HCT116 (cell line): ENCODE results near the gene NCBP1. TPM values are rescaled to one million over a fixed set of nuclear protein-coding genes. Genes with fewer than 3 reads are reported as not detected.
A peak's percentile ranks its signal among the peaks of the same experiment; 100 is the strongest.

Source experiments
- ATAC-seq: fragments of 200-7000 bp; cut with Tn5 transposase; 2 replicates; pipeline ENCODE4 v1.9.1; 2020; ENCODE audit warnings: mild to moderate bottlenecking, moderate library complexity
- BruUV-seq: library from RNA; stranded (reverse); fragments of 400-500 nt; replicated peaks from 2 replicates; lab custom pipeline; 2021; lab: Mats Ljungman, UMichigan
- CTCF ChIA-PET: fragments of 300-600 bp; sonication (Branson Sonifier 250); formaldehyde crosslinking; loops from one replicate; lab custom pipeline; 2021; ENCODE audit warnings: antibody characterized with exemption; lab: Charles Lee
- POLR2A ChIA-PET: fragments of 300-600, 350-600 bp; sonication (Branson Sonifier 250); formaldehyde crosslinking; loops from one replicate; lab custom pipeline; 2021; ENCODE audit warnings: antibody characterized with exemption; lab: Charles Lee
- RAD21 ChIA-PET, 2 experiments: fragments of 300-600 bp; sonication (Branson Sonifier 250); formaldehyde crosslinking; loops; one replicate each; lab custom pipeline; 2023; ENCODE audit warnings: low total read pairs in 2 of 2; ENCODE audit not compliant: uncharacterized antibody in 2 of 2, unreplicated experiment in 2 of 2, low non-redundant PET in 1 of 2; lab: Charles Lee
- DNase-seq: peaks from one replicate; pipeline ENCODE4 v3.0.0-alpha.2; 2010; ENCODE audit warnings: low read depth, low spot score
- H2AFZ ChIP-seq: fragments of 200-600 bp; shearing (Covaris generic), sonication (generic); 2 replicates; pipeline ENCODE4 v1.6.1; 2017; ENCODE audit warnings: low read depth, mixed run types, mixed read lengths, antibody characterized with exemption, low read length; ENCODE audit not compliant: poor library complexity, severe bottlenecking
- H3K27ac ChIP-seq: 2 replicates; pipeline ENCODE4 v1.5.1; 2012; ENCODE audit warnings: low read depth, low read length
- H3K27me3 ChIP-seq: fragments of 200-600 bp; sonication (generic); 2 replicates; pipeline ENCODE4 v1.6.1; 2016; ENCODE audit warnings: mixed run types, low read length, mixed read lengths; ENCODE audit not compliant: insufficient read depth
- H3K36me3 ChIP-seq, 2 experiments: fragments of 200-500 bp in 1 of 2; fragments of 200-600 bp in 1 of 2; sonication (Bioruptor generic) in 1 of 2; sonication (generic) in 1 of 2; 2 replicates each; pipeline versions ENCODE4 v1.5.1 to v1.6.1; 2014 to 2016; ENCODE audit warnings: low read length in 2 of 2, inconsistent platforms in 1 of 2, mixed read lengths in 1 of 2, mixed run types in 1 of 2; ENCODE audit not compliant: insufficient read depth in 2 of 2, control insufficient read depth in 1 of 2
- H3K4me1 ChIP-seq, 2 experiments: fragments of 200-600 bp in 1 of 2; sonication (generic) in 1 of 2; 2 replicates each; pipeline versions ENCODE4 v1.5.1 to v1.6.1; 2012 to 2017; ENCODE audit warnings: low read length in 2 of 2, inconsistent platforms in 1 of 2, mild to moderate bottlenecking in 1 of 2, mixed read lengths in 1 of 2, mixed run types in 1 of 2, moderate library complexity in 1 of 2; ENCODE audit not compliant: insufficient read depth in 2 of 2, control insufficient read depth in 1 of 2
- H3K4me2 ChIP-seq: fragments of 200-600 bp; sonication (generic); 2 replicates; pipeline ENCODE4 v1.6.1; 2017; ENCODE audit warnings: mixed run types, low read length, mixed read lengths
- H3K4me3 ChIP-seq, 2 experiments: fragments of 200-600 bp in 1 of 2; sonication (generic) in 1 of 2; replicated peaks in 1 of 2; 2 replicates each; pipeline ENCODE4 v1.5.1; 2011 to 2016; ENCODE audit warnings: low read length in 2 of 2, control low read depth in 1 of 2, low read depth in 1 of 2, mild to moderate bottlenecking in 1 of 2, mixed read lengths in 1 of 2, mixed run types in 1 of 2
- H3K79me2 ChIP-seq: fragments of 200-600 bp; sonication (generic); 2 replicates; pipeline ENCODE4 v1.6.1; 2017; ENCODE audit warnings: mild to moderate bottlenecking, mixed run types, low read length, moderate library complexity, mixed read lengths; ENCODE audit not compliant: insufficient read depth
- H3K9ac ChIP-seq: fragments of 200-600 bp; sonication (generic); 2 replicates; pipeline ENCODE4 v1.6.1; 2016; ENCODE audit warnings: low read length, mixed read lengths
- H3K9me2 ChIP-seq: fragments of 200-600 bp; sonication (generic), shearing (Covaris generic); 2 replicates; pipeline ENCODE4 v1.6.1; 2017; ENCODE audit warnings: mixed run types, mild to moderate bottlenecking, moderate library complexity; ENCODE audit not compliant: insufficient read depth
- H3K9me3 ChIP-seq, 2 experiments: fragments of 200-500 bp in 1 of 2; fragments of 200-600 bp in 1 of 2; sonication (Bioruptor generic) in 1 of 2; sonication (generic) in 1 of 2; 2 replicates each; pipeline ENCODE4 v1.6.1; 2014 to 2017; ENCODE audit warnings: low read length in 2 of 2, mixed read lengths in 2 of 2, inconsistent platforms in 1 of 2, low read depth in 1 of 2, mild to moderate bottlenecking in 1 of 2, mixed run types in 1 of 2, moderate library complexity in 1 of 2; ENCODE audit not compliant: control insufficient read depth in 1 of 2, insufficient read depth in 1 of 2
- H4K20me1 ChIP-seq: fragments of 200-600 bp; sonication (generic), shearing (Covaris generic); 2 replicates; pipeline ENCODE4 v1.6.1; 2017; ENCODE audit warnings: mixed run types, mild to moderate bottlenecking, moderate library complexity; ENCODE audit not compliant: insufficient read depth
- ZFX ChIP-seq: fragments of 450-650 bp; IDR thresholded peaks from 2 replicates; pipeline ENCODE4 v1.6.1; 2017
- intact Hi-C: fragments of 100-400 bp; cut with micrococcal nuclease; formaldehyde crosslinking; loops from 2 replicates; pipeline ENCODE4 v1.10.0; 2022
- total RNA-seq: library from RNA; stranded (reverse); gene quantifications from one replicate; pipeline ENCODE4 v1.2.1, GENCODE V29; 2021; ENCODE audit not compliant: unreplicated experiment
- TF ChIP-seq, protein P1 (sequence below): IDR thresholded peaks from 2 replicates; pipeline ENCODE4 v1.6.1; 2012

NCBP1 gene
- total RNA-seq, 1 experiment from 2014 or later: 32.9 TPM

DNA sequence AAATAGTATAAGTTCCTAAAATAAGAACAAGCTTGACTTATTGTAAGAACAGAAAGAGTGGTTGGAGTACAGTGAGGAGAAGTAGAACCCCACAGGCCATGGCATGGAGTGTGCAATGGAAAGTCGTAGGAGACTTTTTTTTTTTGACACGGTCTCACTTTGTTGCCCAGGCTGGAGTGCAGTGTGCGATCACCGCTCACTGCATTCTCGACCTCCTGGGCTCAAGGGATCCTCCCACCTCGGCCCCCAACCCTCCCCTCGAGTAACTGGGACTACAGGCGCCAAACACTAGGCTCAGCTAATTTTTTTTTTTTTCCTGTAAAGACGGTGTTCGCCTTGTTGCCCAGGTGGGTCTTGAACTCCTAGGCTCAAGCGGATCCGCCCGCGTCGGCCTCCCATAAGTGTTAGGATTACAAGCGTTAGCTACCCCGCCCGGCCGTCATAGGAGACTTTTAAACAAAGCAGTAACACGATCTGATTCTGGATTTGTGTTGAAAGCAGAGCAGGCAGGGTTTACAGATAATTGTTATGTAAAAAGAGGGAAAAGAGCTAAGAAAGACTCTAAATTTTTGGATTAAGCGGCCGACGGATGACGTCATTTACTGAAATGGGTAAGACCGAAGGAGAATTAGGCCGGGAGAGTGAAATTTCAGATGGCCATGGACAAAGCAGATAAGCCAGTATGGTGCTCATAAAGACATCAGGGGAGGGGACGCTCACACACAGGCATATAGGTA lies 1.2 kb upstream of the NCBP1 start:
- Histone ChIP-seq H3K27me3 (no peaks in the 10 kb centered on the region), H3K4me2 (peak overlapping the region; percentile 81), H3K36me3 (no peaks in the 10 kb centered on the region), H3K79me2 (peaks cover 67% of the 10 kb centered on the region), H3K9ac (peak overlapping the region; percentile 91), H3K4me3 (peak overlapping the region; percentile 95 to 97), H3K9me3 (no peaks in the 10 kb centered on the region), H3K9me2 (no peaks in the 10 kb centered on the region), H3K27ac (peak overlapping the region; percentile 95), H4K20me1 (peaks cover 8% of the 10 kb centered on the region; the same call in 1 of the 2 replicates), H2AFZ (no peak overlapping the region), H3K4me1 (peaks cover 9 to 15% of the 10 kb centered on the region in 2 experiments; a peak in 2 of 4 replicates)
- no peak for DNase-seq
- RAD21 ChIA-PET: no interaction called here
- POLR2A ChIA-PET: interaction anchor here (1.0 to 1.9 kb wide), 7 partner anchors 13 to 394 kb away, joined by 3 to 9 read pairs (median 4); partner anchors contain the start of genes TMOD1 and XPA
- no peak for TF ChIP-seq ZFX
- ATAC-seq: peak; percentile 10
- CTCF ChIA-PET: interaction anchor here (0.7 to 2.1 kb wide), 7 partner anchors 17 to 776 kb away, joined by 3 to 11 read pairs (median 3); partner anchors contain the start of gene TRMO
- BruUV-seq: TSS peak; percentile 90
- intact Hi-C loops: loop anchor here (5.0 kb wide), 1 partner anchor 1375 kb away; no protein-coding TSS in a partner anchor

DNA sequence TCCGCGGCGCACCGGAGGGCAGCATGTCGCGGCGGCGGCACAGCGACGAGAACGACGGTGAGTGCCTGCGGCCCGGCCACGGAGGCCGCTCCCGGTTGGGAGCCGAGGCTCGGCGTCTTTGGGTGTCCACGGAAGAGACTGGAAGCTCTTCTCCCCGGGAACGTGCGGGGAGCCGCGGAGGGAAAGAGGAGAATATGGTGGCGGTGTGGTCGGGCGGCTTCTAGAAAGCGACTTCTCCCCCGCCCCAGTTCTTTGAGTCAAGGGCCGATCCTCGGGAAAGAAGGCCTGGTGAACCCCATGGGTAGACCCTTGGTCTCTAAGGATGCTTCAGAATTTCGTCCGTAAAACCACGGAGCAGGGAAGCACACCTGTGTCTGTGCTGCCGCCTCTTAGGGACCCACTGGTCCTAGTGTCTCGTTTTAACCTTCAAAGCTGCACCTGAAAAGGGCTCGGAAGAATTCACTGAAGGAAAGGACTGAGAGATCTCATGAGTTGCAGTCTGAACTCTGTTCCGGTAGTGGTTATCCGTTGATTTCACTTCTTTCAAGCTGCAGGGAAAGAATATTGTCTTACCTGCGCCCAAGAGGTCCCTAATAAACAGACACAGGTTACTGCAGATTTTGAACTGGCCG lies 354 bp downstream of the NCBP1 start:
- TF ChIP-seq, protein P1, sequence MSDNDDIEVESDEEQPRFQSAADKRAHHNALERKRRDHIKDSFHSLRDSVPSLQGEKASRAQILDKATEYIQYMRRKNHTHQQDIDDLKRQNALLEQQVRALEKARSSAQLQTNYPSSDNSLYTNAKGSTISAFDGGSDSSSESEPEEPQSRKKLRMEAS: no peak
- peak; percentile 37; the same call in 1 of the 2 replicates for TF ChIP-seq ZFX
- TF ChIP-seq, all 23 proteins: peak for 1
- no peaks in the 10 kb centered on the region for H3K9me2 ChIP-seq
- H3K27me3 ChIP-seq: no peaks in the 10 kb centered on the region
- H3K4me3 ChIP-seq: peak overlapping the region; percentile 95 to 97
- CTCF ChIA-PET: interaction anchor here (1.3 to 2.1 kb wide), 4 partner anchors 35 to 777 kb away, joined by 3 to 7 read pairs (median 4); no protein-coding TSS in a partner anchor
- RAD21 ChIA-PET: no interaction called here
- H3K4me2 ChIP-seq: peak overlapping the region; percentile 81
- peaks cover 78% of the 10 kb centered on the region for H3K79me2 ChIP-seq
- intact Hi-C loops: loop anchor here (1.0 to 5.0 kb wide), 2 partner anchors 63 to 1377 kb away; partner anchors contain the start of gene XPA
- ATAC-seq (no peak), DNase-seq (no peak)
- peak overlapping the region; percentile 91 for H3K9ac ChIP-seq
- H4K20me1 ChIP-seq: peaks cover 17% of the 10 kb centered on the region; the same call in 1 of the 2 replicates
- no peaks in the 10 kb centered on the region for H3K36me3 ChIP-seq
- POLR2A ChIA-PET: interaction anchor here (1.0 to 1.9 kb wide), 6 partner anchors 12 to 778 kb away, joined by 3 to 9 read pairs (median 4); no protein-coding TSS in a partner anchor
- BruUV-seq: no TSS peak
- peaks cover 9 to 15% of the 10 kb centered on the region in 2 experiments; a peak in 2 of 4 replicates for H3K4me1 ChIP-seq
- H3K27ac ChIP-seq: peak overlapping the region; percentile 95
- no peak overlapping the region for H2AFZ ChIP-seq
- H3K9me3 ChIP-seq: no peaks in the 10 kb centered on the region
